Duodenal mucosa (tissue), 2 donors: ENCODE measurements around the gene SWI5.

Experiments
- H3K27ac ChIP-seq: one replicate; pipeline ENCODE4 v1.7.0; 2013; ENCODE audit warnings: low read depth, low read length
- H3K27me3 ChIP-seq, 2 donors: one replicate each; pipeline ENCODE4 v1.7.0; 2013; ENCODE audit warnings: low read length in 2 of 2, control low read depth in 1 of 2; ENCODE audit not compliant: insufficient read depth in 2 of 2, control insufficient read depth in 1 of 2
- H3K36me3 ChIP-seq, 2 donors: one replicate each; pipeline ENCODE4 v1.7.0; 2013; ENCODE audit warnings: low read length in 2 of 2, control low read depth in 1 of 2; ENCODE audit not compliant: insufficient read depth in 2 of 2, control insufficient read depth in 1 of 2
- H3K4me1 ChIP-seq, 2 donors: one replicate each; pipeline ENCODE4 v1.7.0; 2013; ENCODE audit warnings: low read length in 2 of 2, control low read depth in 1 of 2; ENCODE audit not compliant: insufficient read depth in 2 of 2, control insufficient read depth in 1 of 2
- H3K4me3 ChIP-seq, 2 donors: one replicate each; pipeline ENCODE4 v1.7.0; 2013; ENCODE audit warnings: low read length in 2 of 2, low read depth in 1 of 2
- H3K9ac ChIP-seq, 2 donors: one replicate each; pipeline ENCODE4 v1.7.0; 2013; ENCODE audit warnings: low read length in 2 of 2, low read depth in 1 of 2
- H3K9me3 ChIP-seq, 2 donors: one replicate each; pipeline ENCODE4 v1.7.0; 2013; ENCODE audit warnings: low read length in 2 of 2, control low read depth in 1 of 2; ENCODE audit not compliant: control insufficient read depth in 1 of 2

Gene SWI5

GRCh38 chr9:128335914-128336313 lies 59.8 kb downstream of the SWI5 start:
- no peaks in the 10 kb centered on the region for H3K9me3 ChIP-seq
- H3K36me3 ChIP-seq, result peaks cover 0 to 23% of the 10 kb centered on the region in 2 donors
- no peak overlapping the region for H3K4me3 ChIP-seq
- no peaks in the 10 kb centered on the region for H3K27me3 ChIP-seq
- H3K27ac ChIP-seq, result no peak overlapping the region
- peaks cover 24 to 28% of the 10 kb centered on the region in 2 donors for H3K4me1 ChIP-seq
- no peak overlapping the region for H3K9ac ChIP-seq

GRCh38 chr9:128337936-128338335 lies 61.9 kb downstream of the SWI5 start:
- Histone ChIP-seq H3K9ac (no peak overlapping the region), H3K27ac (no peak overlapping the region), H3K4me1 (peaks cover 17 to 25% of the 10 kb centered on the region in 2 donors), H3K36me3 (peaks cover 0 to 17% of the 10 kb centered on the region in 2 donors), H3K4me3 (no peak overlapping the region), H3K9me3 (no peaks in the 10 kb centered on the region), H3K27me3 (no peaks in the 10 kb centered on the region)
